Measurements from ENCODE around the gene LTO1.

The LTO1 gene, protein sequence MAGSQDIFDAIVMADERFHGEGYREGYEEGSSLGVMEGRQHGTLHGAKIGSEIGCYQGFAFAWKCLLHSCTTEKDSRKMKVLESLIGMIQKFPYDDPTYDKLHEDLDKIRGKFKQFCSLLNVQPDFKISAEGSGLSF

DNA sequence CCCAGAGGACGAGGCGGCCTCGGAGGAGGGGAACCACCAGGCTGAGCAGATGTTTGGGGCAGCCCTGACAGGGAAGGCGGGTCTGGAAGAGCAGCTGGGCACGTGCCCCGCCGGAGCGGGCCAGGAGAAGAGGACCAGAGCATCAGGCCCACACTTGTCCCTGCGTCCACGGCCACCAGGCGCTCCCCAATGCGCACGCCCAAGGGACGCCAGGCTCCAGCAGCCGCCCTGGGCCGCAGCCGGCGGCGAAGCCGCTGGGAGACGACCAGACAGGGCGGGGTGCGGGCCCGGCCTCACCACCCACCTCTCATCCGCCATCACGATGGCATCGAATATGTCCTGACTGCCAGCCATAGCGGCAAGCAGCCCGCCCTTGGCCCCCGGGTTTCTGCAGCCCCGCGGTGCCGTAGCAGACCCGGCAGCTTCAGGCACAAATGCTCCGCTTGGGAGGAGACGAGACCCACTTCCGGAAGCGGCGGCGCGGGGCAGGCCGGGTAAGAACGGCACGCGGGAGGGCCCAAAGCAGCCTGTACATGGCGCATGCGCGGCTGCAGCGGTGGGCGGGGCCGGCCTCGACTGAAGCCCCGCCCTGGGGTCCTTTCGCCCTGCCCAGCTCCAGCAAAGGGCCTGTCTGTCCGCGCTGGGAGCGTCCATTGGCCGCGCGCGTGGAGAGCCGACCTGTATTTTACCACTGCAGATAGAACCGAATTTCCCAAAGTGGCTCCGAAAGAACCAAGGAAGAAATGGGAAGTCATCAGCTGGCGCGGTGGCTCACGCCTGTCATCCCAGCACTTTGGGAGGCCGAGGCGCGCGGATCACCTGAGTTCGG, at the start of gene LTO1:
LTO1 (minus strand) TSS at position 468 of the 829 bp plus-strand sequence; CDS start at position 354, 114 bp downstream.
- H3K27me3 Mint-ChIP-seq, result peaks cover 6% of the 10 kb centered on the region
- peak within 1 kb of the TSS; percentile 92 for H3K4me3 Mint-ChIP-seq
- peak within 1 kb of the TSS; percentile 90 for H3K27ac Mint-ChIP-seq
- peaks cover 25% of the 10 kb centered on the region for H3K36me3 Mint-ChIP-seq (ENCODE audit: low read depth)
- H3K4me1 Mint-ChIP-seq (ENCODE audit: low read depth), result peaks cover 34% of the 10 kb centered on the region
- no peaks in the 10 kb centered on the region for H3K9me3 Mint-ChIP-seq

DNA sequence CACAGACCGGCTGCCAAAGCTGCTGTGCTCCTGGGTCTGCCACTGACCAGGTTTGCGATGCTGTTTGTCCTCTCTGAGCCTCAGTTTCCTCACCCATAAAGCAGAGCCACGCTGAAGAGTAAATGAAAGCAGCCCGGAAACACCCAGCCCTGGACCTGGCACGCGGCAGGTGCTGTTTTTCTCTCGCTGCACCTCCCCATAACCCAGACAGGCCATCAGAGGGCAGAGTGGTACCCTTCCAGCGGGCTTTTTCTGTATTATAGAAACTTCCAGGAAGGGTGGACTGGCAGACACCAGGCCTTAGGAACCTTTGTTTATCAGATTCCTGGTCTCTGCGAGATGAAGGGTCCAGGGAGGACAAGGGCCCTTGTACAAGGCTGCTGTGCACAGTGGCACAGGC, 46.6 kb upstream of the LTO1 start:
- peaks cover 57% of the 10 kb centered on the region for H3K27me3 Mint-ChIP-seq
- H3K36me3 Mint-ChIP-seq (ENCODE audit: low read depth), result no peaks in the 10 kb centered on the region
- no peaks in the 10 kb centered on the region for H3K4me1 Mint-ChIP-seq (ENCODE audit: low read depth)
- H3K9me3 Mint-ChIP-seq, result no peaks in the 10 kb centered on the region
- no peak overlapping the region for H3K27ac Mint-ChIP-seq
- H3K4me3 Mint-ChIP-seq, result no peak overlapping the region

DNA sequence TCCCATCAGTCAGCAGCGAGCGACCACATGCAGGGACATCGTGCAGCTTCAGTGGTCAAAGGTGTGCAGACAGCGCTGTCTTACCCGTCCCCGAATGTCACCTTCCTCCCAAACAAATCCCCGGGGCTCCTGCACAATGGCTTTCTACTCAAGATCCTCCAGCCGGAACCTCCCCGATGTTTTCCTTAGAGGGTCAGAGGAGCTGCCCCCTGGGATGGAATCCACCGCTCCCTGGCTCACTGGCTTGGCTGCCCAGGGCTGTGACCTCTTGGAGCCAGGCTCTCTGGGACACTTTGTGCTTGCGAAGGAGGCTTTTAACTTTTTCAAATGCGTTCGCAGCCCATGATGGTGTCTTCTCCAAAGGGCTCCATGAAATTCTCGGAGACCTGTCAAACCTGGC, 46.0 kb upstream of the LTO1 start:
- Mint-ChIP-seq H3K27me3 (peaks cover 56% of the 10 kb centered on the region), H3K36me3 (ENCODE audit: low read depth) (no peaks in the 10 kb centered on the region), H3K4me1 (ENCODE audit: low read depth) (no peaks in the 10 kb centered on the region), H3K9me3 (no peaks in the 10 kb centered on the region), H3K27ac (no peak overlapping the region), H3K4me3 (no peak overlapping the region)

DNA sequence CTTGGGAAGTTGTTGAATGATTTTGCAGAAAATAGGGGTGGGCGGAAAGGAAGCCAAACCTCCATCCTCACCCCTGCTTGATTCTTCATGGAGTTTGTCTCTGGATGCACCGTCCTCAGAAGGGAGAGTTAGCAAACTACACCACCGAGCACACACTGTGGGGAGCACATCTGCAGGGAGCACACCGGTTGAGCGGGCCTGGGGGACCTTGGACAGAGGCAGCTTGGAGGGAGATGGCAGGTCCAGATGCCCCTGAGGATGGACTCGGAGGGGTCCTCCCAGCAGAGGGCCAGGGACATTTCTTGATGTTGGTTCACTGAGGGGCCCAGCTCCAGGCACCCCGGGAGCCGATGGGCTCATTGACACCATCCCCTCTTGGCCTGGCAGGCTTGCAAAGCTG, 43.8 kb upstream of the LTO1 start:
- Mint-ChIP-seq H3K36me3 (ENCODE audit: low read depth) (no peaks in the 10 kb centered on the region), H3K4me3 (no peak overlapping the region), H3K27ac (no peak overlapping the region), H3K4me1 (ENCODE audit: low read depth) (no peaks in the 10 kb centered on the region), H3K27me3 (peaks cover 43% of the 10 kb centered on the region), H3K9me3 (no peaks in the 10 kb centered on the region)

DNA sequence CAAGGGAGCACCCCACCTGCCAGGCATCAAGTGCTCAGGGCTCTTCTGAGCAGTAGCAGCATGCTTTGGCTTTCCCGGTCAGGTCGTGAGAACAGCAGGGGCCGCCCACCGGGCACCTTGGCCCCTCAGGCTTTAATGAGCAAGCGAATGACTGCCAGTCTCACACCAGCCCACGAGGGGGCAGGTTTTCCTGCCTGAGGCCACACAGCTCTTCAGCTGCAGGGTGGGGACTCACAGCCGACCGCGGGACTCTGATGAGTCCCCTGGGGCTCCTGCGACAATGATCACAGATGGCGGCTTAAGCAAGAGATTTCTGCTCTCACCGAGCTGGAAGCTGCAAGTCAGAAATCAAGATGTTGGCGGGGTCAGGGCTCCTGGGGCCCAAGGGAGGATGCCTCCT, 43.0 kb upstream of the LTO1 start:
- Mint-ChIP-seq H3K36me3 (ENCODE audit: low read depth) (no peaks in the 10 kb centered on the region), H3K4me1 (ENCODE audit: low read depth) (no peaks in the 10 kb centered on the region), H3K27me3 (peaks cover 39% of the 10 kb centered on the region), H3K27ac (no peak overlapping the region), H3K9me3 (no peaks in the 10 kb centered on the region), H3K4me3 (no peak overlapping the region)

DNA sequence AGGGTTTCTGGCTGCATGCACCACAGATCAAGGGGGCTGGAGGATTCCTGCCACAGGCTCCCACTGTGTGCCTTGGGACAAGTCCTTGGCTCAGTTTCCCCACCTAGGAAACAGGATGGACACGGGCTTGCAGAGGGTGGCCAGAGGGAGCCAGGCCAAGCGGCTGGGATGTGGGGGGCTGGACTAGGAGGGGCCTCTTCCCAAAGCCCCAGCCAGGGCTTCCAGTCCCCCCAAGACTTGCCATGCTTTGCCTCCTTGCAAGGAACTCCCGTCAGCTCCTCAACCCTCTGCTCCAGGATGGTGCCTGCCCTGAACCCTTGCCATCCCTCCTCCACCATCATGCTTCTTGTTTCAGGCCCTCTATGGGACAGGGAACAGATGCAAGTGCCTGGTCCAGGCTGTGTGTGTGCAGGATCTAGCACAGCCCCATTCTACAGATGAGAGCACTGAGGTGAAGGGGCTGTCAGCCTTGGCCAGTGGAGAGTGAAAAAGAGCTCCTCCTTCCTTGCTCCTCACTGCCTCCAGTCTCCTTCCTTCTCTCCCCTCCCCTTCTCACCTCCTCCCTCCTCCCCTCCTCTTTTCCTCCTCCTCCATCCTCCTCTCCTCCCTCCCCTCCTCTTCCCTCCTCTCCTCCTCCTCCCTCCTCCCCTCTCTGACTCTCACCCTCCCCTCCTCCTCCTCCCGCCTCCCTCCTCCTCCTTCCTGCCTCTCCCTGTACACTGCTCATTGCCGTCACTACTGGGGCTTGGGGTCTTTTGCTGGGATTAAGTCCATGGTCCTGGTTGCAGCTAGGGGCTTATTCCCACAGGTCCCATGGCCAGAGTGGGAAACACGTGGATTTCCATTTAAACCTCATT, 42.0 kb upstream of the LTO1 start:
- no peak overlapping the region for H3K27ac Mint-ChIP-seq
- H3K27me3 Mint-ChIP-seq, result peaks cover 31% of the 10 kb centered on the region
- H3K9me3 Mint-ChIP-seq, result no peaks in the 10 kb centered on the region
- peaks cover 2% of the 10 kb centered on the region for H3K4me1 Mint-ChIP-seq (ENCODE audit: low read depth)
- no peaks in the 10 kb centered on the region for H3K36me3 Mint-ChIP-seq (ENCODE audit: low read depth)
- H3K4me3 Mint-ChIP-seq, result no peak overlapping the region

DNA sequence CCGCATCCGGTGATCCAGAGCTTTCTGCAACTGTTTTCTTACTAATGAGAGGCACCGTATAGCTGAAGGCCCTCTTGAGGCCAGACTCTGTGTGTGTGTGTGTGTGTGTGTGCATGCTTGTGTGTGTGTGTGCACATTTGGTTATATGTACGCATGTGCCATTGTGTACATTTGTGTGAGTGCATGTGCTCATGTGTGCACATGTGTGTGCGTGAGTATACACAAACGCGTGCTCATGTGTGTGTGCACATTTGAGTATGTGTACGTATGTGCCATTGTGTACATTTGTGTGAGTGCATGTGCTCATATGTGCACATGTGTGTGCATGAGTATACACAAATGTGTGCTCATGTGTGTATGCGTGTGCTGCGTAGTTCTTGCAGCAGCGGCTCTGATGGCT, 40.9 kb upstream of the LTO1 start:
- H3K36me3 Mint-ChIP-seq (ENCODE audit: low read depth), result no peaks in the 10 kb centered on the region
- H3K27me3 Mint-ChIP-seq, result peaks cover 28% of the 10 kb centered on the region
- no peak overlapping the region for H3K27ac Mint-ChIP-seq
- peaks cover 8% of the 10 kb centered on the region for H3K4me1 Mint-ChIP-seq (ENCODE audit: low read depth)
- H3K9me3 Mint-ChIP-seq, result no peaks in the 10 kb centered on the region
- H3K4me3 Mint-ChIP-seq, result no peak overlapping the region

DNA sequence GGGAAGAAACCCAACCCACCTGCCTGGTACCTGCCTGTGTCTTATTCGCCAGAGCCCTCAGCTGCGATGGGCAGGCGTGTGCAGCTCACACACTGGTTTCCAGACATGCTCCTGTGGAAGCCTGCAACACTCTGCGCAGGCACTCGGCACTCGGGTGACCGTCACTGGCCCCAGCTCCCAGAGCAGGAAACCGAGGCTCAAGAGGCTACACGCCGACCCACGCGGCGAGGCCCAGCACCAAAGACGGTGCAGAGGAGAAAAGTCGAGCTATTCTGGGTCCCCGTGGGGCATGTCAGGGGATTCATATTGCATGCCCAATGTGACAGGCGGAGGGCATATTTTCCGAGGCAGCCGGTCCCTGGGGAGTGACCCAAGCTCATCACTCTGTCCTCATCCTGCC, 40.3 kb upstream of the LTO1 start:
- peaks cover 21% of the 10 kb centered on the region for H3K27me3 Mint-ChIP-seq
- no peaks in the 10 kb centered on the region for H3K36me3 Mint-ChIP-seq (ENCODE audit: low read depth)
- no peak overlapping the region for H3K27ac Mint-ChIP-seq
- H3K4me1 Mint-ChIP-seq (ENCODE audit: low read depth), result peaks cover 8% of the 10 kb centered on the region
- H3K4me3 Mint-ChIP-seq, result no peak overlapping the region
- H3K9me3 Mint-ChIP-seq, result no peaks in the 10 kb centered on the region

DNA sequence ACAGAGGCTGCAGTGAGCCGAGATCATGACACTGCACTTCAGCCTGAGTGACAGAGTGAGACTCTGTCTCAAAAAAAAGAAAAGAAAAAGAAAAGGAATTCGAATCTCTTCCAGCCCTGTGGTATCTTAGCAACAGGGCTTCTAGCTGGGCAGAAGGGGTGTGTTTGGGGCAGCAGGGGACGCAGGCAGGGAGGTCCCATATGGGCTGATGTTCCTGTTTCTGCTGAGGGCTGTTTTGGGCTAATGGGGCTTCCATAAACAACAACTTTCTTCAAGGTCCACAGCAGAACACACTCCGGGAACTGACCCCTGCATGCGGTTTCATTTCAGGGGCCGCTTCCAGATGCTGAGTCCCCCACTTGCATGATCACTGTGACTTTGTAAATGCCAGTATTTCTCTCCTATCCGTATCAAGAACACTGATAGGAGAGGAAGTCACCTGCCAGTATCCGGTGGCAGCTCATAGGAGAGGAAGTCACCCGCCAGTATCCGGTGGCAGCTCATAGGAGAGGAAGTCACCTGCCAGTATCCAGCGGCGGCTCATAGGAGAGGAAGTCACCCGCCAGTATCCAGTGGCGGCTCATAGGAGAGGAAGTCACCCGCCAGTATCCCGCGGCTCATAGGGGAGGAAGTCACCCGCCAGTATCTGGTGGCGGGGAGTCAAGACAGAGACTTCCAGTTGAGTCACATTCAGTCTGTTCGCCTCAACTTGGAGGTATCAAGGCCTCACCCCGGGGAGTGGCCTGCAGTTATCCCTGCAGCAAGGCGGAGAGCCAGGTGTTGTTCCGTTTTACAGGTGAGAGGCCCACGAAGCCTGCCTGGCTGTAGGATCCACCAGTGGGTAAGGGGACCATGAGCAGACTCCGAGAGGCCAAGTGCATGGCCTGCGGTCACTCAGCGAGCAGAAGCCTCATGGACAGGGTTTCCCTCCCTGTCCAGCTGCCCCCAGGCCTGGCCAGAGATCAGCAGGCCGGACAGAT, 37.0 kb upstream of the LTO1 start:
- Mint-ChIP-seq H3K4me3 (peak overlapping the region; percentile 36), H3K36me3 (ENCODE audit: low read depth) (no peaks in the 10 kb centered on the region), H3K4me1 (ENCODE audit: low read depth) (peaks cover 8% of the 10 kb centered on the region), H3K9me3 (no peaks in the 10 kb centered on the region), H3K27ac (no peak overlapping the region), H3K27me3 (peaks cover 8% of the 10 kb centered on the region)

DNA sequence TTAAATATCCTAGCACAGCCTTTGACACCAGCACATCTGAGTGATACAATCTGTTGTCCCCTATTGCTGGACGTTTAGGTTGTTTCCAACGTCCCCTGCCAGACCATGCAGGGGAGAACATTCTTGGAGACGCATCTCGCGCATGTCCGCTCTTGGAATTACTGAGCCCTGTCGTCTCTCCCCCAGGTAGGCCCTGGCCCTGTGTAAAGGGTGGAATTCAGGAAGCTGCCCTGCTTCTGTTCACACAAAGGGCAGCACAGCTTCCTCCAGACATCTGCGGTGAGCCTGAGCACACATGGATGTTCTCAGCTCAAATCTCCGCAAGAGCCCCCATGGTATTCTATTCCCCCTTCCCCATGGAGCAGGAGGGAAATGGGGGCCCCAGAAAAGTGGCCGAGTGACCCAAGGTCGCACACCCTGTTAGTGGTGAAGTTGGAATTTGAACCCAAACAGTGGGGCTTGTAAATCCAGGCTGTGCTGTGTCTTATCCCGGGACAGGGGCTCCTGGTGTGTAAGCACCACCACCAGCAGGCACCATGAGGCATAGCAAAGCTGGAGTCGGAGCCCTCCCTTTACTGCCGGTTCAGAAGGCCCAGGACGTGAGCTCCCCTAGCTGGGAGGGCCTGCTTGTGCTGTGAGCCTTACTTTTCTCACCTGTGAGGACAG, 33.7 kb upstream of the LTO1 start:
- no peaks in the 10 kb centered on the region for H3K36me3 Mint-ChIP-seq (ENCODE audit: low read depth)
- H3K27me3 Mint-ChIP-seq, result peaks cover 31% of the 10 kb centered on the region
- H3K9me3 Mint-ChIP-seq, result no peaks in the 10 kb centered on the region

DNA sequence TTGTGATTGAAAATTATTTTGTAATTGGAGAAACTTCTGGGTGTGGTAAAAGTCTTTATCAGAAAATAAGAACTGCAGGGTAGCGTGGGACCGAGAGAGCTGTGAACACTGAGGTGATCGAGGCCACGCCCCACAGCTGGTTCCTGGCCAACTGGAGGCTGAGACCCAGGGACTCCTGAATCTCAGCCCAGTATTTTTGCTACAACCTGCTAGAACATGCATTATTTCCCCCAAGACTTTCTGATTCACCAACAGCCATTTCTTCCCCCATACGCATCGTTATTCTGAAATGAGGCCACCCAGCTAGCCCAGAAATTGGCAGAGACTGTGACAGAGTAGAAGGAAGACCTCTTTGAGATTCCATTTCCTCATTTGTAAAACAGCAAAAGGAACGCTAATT, 32.0 kb upstream of the LTO1 start:
- Mint-ChIP-seq H3K36me3 (ENCODE audit: low read depth) (no peaks in the 10 kb centered on the region), H3K27me3 (peaks cover 39% of the 10 kb centered on the region), H3K4me3 (no peak overlapping the region), H3K9me3 (no peaks in the 10 kb centered on the region), H3K4me1 (ENCODE audit: low read depth) (peaks cover 13% of the 10 kb centered on the region), H3K27ac (no peak overlapping the region)

More for the DNA sequence above, 33.7 kb upstream of the LTO1 start:
- H3K4me1 Mint-ChIP-seq (ENCODE audit: low read depth), result peaks cover 12% of the 10 kb centered on the region
- no peak overlapping the region for H3K27ac Mint-ChIP-seq
- no peak overlapping the region for H3K4me3 Mint-ChIP-seq

DNA sequence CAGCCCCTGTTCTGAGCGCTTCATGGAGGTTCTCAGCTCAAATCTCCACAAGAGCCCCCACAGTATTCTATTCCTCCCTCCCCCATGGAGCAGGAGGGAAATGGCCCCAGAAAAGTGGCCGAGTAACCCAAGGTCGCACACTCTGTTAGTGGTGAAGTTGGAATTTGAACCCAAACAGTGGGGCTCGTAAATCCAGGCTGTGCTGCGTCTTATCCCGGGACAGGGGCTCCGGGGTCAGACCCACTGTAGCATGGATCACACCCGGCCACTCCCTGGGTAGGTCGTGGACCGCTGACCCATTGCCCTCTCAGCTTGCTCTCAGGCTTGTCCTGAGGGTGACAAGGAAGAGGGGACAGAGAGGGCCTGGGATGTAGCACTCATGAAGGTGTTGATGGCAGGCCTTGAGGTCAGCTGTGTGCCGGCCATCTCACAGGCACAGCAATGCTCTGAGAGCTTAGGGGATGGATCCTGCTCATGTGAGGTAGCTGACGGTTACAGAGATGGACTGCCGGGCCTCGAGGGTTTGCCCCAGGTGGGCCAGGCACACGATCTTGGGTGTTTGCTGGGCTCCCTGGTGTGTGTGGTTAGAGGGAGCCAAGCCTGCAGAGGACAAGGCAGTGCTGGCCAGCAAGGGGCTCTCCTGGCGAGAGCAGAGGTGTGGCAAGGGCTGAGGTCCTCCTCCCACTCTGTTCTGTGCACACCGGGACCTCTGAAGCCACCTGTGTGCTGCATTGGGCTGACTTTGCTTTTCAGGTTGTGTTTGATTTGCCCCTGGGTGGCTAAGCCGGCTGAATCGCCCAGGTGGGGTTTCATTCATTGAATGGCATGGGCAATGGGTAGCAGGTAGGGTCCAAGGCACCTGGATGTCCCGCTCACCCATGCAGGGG, 31.0 kb upstream of the LTO1 start:
- peaks cover 44% of the 10 kb centered on the region for H3K27me3 Mint-ChIP-seq
- H3K9me3 Mint-ChIP-seq, result no peaks in the 10 kb centered on the region
- H3K4me1 Mint-ChIP-seq (ENCODE audit: low read depth), result peaks cover 6% of the 10 kb centered on the region
- H3K4me3 Mint-ChIP-seq, result no peak overlapping the region
- no peak overlapping the region for H3K27ac Mint-ChIP-seq
- H3K36me3 Mint-ChIP-seq (ENCODE audit: low read depth), result no peaks in the 10 kb centered on the region

DNA sequence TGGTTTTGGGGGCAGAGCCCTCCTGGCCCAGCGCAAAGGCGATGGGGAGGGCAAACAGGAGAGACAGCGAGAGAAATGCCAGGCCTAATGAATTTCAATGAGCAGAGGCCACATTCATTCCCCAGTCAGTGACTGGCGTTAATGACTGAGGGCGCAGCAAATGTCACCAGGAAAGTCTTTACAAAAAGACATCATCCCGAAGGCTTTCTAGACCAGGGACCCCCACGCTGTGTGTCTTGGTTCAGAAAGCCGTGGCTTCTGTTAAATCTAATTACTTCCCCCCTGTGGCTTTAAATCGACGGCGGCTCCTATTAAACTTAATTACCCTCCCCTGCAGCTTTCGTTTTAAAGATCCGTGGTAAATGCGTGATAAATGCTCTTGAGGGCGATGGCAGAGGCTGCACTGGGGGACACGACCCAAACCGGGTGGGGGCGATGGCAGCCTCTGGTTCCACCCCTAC, 30.2 kb upstream of the LTO1 start:
- no peak overlapping the region for H3K27ac Mint-ChIP-seq
- peaks cover 51% of the 10 kb centered on the region for H3K27me3 Mint-ChIP-seq
- H3K4me1 Mint-ChIP-seq (ENCODE audit: low read depth), result peaks cover 6% of the 10 kb centered on the region
- H3K9me3 Mint-ChIP-seq, result no peaks in the 10 kb centered on the region
- H3K4me3 Mint-ChIP-seq, result no peak overlapping the region
- H3K36me3 Mint-ChIP-seq (ENCODE audit: low read depth), result no peaks in the 10 kb centered on the region
